Activated naive CD4-positive, alpha-beta T cell (primary cell): ENCODE measurements around the gene LINGO3.

ENCODE experiments used
- DNase-seq, 4 experiments: peaks; one replicate each; lab custom pipeline; 2025; lab: John Stamatoyannopoulos, UW

LINGO3 gene

GRCh38 chr19:2261438-2262172, 46.3 kb downstream of the LINGO3 start:
- peak in 1 of 4 experiments; percentile 41 for DNase-seq

DNA sequence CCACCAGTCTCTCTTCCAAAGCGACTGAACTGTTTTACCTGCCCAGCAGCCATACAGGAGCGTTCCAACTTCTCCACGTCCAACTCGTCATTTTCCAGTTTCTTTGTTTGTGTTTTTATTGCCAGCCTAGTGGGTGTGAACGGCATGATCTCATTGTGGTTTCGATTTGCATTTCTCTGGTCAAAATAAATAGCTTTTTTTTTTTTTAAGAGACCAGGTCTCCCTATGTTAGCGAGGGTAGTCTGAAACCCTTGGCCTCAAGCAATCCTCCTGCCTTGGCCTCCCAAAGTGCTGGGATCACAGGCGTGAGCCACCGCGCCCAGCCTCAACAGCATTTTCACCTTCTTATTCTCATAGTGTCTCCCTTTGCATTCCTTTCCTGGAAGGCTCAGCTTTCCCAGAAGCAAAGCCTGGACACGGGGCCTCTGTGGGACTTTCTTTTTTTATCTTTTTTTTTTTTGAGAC, 47.6 kb downstream of the LINGO3 start:
- no peak for DNase-seq

- DNase-seq = no peak
These were observed 48.6 kb downstream of the LINGO3 start for GRCh38 chr19:2259336-2259735.
